AG09309 (cell line): ENCODE measurements around the gene KCNMB1.
A peak's percentile ranks its signal among the peaks of the same experiment; 100 is the strongest.

Experiments
- DNase-seq: peaks from one replicate; pipeline ENCODE4 v3.0.0-alpha.2; 2010; ENCODE audit warnings: low read depth
- H3K4me3 ChIP-seq: 2 replicates; pipeline ENCODE4 v1.5.1; 2011; ENCODE audit warnings: mild to moderate bottlenecking, low read depth, low read length, moderate library complexity; ENCODE audit not compliant: control insufficient read depth
- CTCF ChIP-seq: IDR thresholded peaks from 2 replicates; pipeline ENCODE4 v1.5.1; 2011; ENCODE audit warnings: mild to moderate bottlenecking, low read depth, low read length, inconsistent platforms; ENCODE audit not compliant: insufficient read depth, control insufficient read depth; ENCODE audit errors: missing control alignments

KCNMB1 gene

GRCh38 chr5:170426149-170426767, 37.1 kb upstream of the KCNMB1 start:
- peak; percentile 3 for TF ChIP-seq CTCF
- DNase-seq, result no peak
- H3K4me3 ChIP-seq, result no peak overlapping the region

- no peak overlapping the region for H3K4me3 ChIP-seq
- no peak for TF ChIP-seq CTCF
- DNase-seq, result no peak
Measured at GRCh38 chr5:170425731-170426130, 36.6 kb upstream of the KCNMB1 start.

GRCh38 chr5:170424629-170425028, 35.5 kb upstream of the KCNMB1 start:
- no peak overlapping the region for H3K4me3 ChIP-seq
- TF ChIP-seq CTCF, result no peak
- DNase-seq, result no peak

- no peak for DNase-seq
- TF ChIP-seq CTCF, result no peak
- H3K4me3 ChIP-seq, result no peak overlapping the region
Measured at GRCh38 chr5:170423692-170424091, 34.5 kb upstream of the KCNMB1 start.

- no peak for DNase-seq
- no peak overlapping the region for H3K4me3 ChIP-seq
- no peak for TF ChIP-seq CTCF
Measured at GRCh38 chr5:170421826-170422225, 32.7 kb upstream of the KCNMB1 start.

GRCh38 chr5:170420806-170421412, 31.7 kb upstream of the KCNMB1 start:
- TF ChIP-seq CTCF, result peak; percentile 78
- peak; percentile 20 for DNase-seq
- no peak overlapping the region for H3K4me3 ChIP-seq
